Measurements from ENCODE around the gene AQP12A.

DNA sequence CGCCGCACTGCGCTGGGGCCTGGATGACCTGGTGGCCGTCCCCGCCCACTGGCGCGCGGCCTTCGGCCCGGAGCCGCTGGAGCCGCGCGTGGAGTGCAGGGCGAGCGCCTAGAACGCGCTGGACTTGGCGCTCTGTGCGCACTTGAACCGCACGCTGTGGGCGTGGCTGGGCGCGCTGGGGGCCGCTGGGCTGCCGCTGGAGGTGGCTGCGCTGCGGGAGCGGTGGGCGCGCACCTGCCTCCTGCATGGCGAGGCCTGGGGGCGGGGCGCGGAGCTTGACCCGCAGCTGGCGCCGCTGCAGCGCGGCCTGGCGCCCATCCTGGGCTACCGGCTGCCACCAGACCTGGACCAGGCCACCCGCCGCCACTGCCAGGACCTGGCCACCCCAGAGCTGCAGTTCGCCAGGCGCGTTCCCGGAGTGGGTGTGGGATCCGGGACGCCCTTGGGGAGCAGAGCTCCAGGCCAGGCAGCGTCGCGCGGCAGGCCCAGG lies 18.9 kb upstream of the AQP12A start:
- TF ChIP-seq, protein P1, sequence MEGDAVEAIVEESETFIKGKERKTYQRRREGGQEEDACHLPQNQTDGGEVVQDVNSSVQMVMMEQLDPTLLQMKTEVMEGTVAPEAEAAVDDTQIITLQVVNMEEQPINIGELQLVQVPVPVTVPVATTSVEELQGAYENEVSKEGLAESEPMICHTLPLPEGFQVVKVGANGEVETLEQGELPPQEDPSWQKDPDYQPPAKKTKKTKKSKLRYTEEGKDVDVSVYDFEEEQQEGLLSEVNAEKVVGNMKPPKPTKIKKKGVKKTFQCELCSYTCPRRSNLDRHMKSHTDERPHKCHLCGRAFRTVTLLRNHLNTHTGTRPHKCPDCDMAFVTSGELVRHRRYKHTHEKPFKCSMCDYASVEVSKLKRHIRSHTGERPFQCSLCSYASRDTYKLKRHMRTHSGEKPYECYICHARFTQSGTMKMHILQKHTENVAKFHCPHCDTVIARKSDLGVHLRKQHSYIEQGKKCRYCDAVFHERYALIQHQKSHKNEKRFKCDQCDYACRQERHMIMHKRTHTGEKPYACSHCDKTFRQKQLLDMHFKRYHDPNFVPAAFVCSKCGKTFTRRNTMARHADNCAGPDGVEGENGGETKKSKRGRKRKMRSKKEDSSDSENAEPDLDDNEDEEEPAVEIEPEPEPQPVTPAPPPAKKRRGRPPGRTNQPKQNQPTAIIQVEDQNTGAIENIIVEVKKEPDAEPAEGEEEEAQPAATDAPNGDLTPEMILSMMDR (IDR thresholded peaks at IDR 0.05): no peak
- no peak for TF ChIP-seq POLR2A (IDR thresholded peaks at IDR 0.05)

All from heart left ventricle (tissue), 13 donors.